NCI-H748 treated with DMSO at 0.1 percent for 48 hours (cell line): Measurements from ENCODE around the gene UCN.
"Not testable (repeated sequence)": the region's sequence is repeated elsewhere in the genome, so short reads cannot be mapped to it uniquely, and the experiment has no call there.

Source experiments
- DNase-seq: peaks from one replicate; lab custom pipeline; 2025; lab: John Stamatoyannopoulos, UW

Gene UCN

DNA sequence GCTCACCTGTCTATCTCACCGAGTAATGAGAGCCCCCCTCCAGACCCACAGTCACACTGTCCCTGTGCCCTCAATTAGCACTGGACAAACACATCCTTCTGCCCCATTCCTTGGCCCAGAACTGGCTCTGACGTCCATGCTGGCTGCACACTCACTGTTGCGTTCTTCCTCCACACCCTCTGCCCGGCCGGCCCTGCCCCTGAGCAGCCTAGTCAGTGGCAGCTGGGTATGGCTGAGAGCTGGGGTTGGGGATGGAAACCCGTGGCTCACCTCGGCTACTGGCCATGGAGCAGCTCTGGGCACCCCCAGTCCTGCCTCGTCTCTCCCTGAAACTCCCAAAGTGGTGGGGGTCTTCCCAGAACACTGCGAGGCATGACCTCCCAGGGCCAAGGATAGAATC lies 6.5 kb upstream of the UCN start:
- DNase-seq = no peak

DNA sequence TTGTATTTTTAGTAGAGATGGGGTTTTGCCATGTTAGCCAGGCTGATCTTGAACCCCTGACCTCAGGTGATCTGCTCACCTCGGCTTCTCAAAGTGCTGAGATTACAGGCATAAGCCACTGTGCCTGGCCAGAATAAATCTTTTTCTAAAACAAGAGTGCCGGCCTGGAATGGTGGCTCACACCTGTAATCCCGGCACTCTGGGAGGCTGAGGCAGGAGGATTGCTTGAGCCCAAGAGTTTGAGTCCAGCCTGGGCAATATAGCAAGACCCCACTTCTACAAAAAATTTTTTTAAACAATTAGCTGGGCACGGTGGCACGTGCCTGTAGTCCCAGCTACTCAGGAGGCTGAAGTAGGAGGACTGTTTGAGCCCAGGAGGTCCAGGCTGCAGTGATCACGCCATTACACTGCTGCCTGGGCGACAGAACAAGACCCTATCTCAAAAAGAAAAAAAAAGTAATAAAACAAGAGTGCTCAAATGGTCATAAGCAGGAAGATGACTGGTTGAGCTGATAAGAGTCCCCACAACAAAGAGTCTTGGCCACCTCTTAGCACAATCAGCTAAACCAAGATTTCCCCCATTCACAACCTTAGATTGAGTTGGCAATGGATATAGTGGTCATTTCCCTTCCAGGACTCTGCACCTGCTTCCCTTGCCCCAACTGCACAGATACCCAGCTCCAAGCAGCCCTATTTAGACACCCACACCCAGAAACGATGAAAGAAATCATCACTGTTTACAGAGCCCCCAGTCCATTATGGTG lies 5.8 kb upstream of the UCN start:
- no peak for DNase-seq

DNA sequence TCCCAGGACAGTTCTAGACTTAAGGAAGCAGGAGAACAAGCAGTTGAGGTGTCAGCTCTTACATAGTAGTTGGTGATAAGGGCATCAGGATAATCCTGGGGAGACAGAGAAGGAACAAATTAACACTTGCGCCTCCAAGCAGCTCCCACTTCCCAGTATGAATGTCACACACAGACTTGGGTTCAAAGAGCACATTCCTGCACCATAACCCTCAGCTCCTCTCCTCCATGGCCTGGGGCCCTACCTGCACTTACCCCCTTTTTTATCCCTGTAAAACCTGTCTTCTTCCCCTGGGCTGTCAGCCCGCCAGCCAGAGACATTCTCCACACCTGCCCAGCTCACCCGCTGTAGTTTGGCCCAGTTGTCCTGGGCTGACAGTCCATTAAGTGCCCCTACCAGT lies 3.9 kb upstream of the UCN start:
- no peak for DNase-seq

DNA sequence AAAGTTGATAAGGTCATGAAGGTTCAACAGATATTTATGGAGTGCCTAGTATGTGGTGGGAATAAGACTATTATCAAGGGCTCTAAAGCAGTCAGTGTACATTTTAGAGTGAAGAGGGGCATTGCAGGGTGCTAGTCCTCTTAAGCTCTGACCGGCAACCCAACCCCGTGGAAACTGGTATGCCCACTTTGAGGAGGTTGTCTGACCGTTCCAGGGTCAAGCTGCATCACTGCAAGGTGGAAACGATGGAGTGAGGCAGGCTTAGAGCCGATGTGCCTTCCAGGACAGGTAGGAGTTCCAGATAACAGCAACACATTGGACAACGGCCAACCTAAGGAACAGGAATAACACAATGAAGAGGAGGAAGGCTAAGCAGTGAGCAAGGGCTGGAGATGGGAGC lies 1.4 kb upstream of the UCN start:
- no peak for DNase-seq

DNA sequence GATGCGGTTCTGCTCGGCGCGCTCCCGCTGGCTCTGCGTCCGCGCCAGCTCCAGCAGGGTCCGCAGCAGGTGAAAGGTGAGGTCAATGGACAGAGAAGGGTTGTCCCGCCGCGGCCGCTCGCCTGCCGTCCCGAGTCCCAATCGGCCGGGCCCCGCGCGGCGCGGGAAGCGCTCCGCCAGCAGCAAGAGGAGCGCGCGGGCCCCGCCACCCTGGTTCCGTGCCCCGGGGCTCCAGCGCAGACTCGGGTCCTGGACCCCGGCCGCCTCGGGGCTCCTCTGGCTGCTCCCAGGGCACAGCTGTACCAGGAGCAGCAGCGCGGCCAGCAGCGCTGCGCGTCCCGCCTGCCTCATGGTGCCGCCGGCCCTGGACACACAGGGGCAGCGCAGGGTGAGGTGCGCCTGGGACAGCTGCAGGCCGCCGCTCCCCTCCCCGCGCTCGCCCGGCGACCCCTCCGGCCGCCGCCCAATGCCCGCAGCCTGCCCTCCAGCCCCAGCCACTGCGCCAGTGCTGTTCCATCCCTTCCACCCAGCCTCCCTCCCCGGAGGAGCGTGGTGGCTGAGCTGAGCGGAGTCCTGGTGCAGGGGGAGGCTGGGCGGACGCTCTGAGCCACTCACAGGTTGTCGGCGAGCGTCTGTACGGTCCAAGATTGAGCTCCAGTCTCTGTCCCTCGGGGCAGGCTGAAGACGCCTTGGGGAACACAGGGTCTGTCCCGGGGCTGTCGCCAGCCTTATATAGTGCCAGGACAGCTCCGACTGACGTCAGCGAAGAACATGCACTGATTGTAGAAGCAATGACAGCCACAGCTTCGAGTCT lies 493 bp downstream of the UCN start:
- peak; percentile 10 for DNase-seq

DNA sequence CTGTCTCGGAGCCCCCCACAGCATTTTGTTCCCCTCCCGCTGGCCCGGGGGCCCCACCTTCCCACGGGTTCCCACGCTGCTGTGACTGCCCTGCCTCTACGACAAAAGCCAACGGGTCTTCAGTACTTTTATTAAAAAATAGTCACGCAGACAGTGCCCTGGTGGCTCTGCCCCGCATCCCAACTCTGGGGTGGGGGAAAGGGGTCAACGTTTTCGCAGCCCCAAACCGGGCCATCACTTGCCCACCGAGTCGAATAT lies 1.0 kb downstream of the UCN start:
- no peak for DNase-seq

DNA sequence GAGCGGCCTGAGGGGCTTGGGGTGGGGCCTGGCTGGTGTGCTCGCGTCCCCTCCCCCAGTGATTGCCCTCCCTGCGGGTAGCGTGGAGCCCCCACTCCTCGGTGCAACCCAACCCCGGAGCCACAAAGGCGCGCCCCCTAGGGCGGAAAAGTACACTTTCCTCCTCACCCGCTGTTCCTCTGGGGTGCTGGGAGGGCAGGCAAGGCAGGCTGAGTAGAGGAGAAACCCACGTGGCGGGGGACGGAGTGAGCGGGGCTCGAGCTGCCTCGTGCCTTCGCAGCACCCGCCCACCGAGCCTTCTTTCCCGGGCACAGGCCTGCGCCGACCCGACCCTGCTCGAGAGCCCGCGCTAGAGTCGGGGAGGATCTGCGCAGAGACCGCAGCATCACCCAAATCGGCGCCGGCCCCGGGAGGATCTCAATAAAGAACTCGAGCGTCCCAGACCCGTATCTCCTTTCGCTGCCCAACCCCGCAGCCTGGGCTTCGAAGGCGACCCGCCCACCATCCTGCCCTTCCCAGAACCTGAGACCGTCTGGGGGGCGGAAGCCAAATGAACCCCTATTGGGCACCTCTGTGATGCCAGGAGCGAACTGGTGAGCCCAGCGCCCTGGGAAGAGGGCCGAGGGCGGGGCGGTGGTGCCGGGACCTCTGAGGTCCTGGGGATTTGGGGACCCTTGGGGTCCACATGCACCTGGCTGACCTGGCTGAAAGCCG lies 1.5 kb downstream of the UCN start:
- no peak for DNase-seq

DNA sequence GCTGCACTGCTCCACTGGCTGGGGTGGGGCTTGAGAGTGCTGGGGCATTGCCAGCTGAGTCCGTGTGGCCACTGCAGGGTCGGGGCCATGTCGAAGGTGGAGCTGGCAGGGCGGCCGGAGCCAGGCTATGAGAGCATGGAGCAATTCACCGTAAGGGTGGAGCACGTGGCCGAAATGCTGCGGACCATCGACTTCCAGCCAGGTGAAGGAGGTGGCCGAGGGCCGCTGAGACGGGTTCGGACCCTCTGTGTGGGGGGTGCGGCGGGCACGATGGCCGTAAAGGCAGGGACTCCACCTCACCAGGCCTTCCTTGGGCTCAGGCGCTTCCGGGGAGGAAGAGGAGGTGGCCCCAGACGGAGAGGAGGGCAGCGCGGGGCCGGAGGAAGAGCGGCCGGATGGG lies 2.1 kb downstream of the UCN start:
- no peak for DNase-seq

DNA sequence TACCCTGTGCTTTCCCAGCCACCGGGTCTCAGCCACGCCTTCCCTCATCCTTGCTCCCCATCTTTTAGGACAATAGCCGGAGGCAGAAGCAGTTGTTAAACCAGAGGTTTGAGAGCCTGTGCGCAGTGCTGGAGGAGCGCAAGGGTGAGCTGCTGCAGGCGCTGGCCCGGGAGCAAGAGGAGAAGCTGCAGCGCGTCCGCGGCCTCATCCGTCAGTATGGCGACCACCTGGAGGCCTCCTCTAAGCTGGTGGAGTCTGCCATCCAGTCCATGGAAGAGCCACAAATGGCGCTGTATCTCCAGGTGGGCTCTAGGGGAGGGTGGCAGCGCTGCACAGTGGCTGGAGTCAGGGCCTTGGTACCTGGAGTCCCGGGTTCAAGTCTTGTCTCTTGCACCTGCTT lies 2.7 kb downstream of the UCN start:
- no peak for DNase-seq

DNA sequence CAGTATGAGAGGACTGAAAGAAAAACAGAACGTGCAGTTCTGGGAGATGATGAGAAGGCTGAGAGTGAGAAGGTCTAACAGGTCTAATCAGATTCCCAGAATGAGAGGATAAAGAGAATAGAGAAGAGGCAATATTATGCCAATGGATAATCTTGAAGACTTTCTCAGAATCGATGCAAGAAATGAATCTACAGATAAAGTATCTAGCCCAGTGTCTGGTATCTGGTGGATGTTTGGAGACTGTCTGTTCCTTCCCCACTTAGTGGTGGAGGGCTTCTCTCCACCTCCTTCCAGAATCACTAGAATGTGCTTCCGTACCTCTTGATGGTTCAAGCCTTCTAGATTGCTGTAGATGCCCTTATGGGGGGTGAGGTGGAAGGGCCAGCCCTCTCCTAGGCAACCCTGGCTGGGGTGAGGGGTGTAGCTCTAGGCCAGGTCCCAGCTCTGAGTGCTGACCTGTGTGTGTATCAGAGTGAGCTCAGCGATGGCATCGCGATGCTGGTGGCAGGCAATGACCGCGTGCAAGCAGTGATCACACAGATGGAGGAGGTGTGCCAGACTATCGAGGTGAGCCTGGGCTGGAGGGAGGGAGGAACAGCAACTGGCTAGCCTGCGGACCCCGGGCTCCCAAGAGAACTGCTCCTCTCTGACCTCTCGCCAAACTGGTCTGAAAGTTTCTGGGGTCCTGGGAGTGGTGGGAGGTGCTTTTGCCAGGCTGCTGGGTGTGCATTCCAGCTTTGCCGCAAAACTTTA lies 3.6 kb downstream of the UCN start:
- no peak for DNase-seq

DNA sequence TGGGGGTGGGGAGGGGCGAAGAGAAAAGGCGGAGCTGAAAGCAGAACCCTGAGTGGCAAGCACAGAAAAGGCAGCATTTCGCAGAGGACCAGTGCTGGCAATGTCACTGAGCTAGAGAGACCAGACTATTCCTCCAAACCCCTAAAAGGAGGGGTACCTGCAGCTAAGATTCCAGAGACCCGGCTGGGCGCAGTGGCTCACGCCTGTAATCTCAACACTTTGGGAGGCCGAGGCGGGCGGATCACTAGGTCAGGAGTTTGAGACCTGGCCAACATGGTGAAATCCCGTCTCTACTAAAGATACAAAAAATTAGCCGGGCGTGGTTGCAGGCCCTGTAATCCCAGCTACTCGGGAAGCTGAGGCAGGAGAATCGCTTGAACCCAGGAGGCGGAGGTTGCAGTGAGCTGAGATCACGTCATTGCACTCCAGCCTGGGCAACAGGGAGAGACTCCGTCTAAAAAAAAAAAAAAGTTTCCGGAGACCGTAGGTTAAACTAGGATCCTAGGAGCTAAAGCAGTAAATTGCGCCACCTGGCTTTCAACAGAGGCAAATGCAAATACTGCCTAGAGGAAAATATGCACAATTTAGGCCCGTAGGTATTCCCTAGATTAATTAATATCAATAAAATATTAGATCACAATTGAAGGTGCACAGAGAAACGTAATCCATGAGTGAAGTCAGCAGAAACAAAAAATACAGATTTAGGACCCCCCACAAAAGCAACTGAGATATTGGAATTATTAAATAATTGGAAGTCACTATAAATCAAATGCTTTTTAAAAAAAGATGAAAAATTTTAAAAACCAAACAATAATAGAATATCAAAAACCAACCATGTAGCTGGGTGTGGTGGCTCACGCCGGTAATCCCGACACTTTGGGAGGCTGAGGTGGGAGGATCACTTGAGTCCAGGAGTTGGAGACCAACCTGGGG lies 4.9 kb downstream of the UCN start:
- peak; percentile 58 for DNase-seq

DNA sequence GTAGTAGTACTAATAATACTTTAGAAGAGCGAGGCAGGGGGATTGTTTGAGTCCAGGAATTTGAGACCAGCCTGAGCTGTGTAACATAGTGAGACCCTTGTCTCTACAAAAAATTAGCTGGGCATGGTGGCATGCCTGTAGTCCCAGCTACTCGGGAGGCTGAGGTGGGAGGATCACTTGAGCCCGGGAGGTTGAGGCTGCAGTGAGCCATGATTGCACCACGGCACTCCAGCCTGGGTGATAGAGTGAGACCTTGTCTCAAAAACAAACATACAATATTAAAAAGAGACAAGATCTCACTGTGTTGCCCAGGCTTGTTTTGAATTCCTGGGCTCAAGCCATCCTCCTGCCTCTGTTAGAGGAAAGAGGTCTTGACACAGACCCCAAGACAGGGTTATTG lies 7.6 kb downstream of the UCN start:
- not testable (repeated sequence) for DNase-seq

DNA sequence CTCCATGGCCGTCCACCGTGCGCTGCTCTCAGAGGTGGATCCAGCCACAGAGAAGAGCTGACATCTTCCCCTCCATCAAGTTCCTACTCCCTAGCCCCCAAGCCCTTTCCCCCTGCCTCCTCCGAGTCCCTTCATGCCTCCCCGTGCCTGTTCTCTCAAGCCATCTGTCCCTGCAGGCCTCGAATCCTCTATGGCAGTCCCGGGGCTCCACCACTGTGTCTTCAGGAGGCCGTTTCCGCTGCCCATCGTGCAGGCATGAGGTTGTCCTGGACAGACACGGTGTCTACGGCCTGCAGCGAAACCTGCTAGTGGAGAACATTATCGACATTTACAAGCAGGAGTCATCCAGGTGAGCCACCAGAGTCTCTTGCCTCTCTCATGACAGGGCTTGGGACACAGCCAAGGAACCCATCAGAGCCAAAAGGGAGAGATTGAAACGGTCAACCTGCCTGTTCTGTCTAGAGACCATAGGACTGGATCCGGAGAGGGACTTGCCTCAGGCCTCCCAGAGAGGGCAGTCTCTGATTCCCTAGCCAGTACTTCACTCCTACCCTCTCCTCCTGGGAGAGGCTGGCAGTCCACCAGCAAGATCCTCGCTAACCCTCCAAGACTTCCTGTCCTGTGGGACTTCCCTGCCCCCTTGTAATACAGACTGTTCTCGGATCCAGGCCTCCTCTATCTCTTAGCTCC lies 9.7 kb downstream of the UCN start:
- no peak for DNase-seq

DNA sequence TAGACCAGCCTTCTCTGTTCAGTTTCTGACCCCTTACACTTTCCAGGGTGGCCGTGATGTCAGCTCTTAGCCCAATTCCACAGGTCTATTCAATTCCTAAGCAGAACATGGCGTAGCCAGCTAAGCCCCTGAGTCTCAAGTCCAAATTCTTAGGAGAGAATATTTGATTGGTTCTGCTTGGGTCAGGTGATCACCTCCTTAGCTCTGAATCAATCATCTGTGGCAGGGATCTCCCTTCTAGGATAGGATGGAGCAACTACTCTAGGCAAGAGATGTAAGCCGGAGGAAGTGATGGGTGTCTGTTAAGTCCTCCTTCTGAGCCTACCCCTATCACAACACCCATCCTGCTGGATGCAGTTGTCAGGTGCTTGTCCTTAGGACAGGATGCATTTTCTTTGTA lies 11.1 kb downstream of the UCN start:
- no peak for DNase-seq

DNA sequence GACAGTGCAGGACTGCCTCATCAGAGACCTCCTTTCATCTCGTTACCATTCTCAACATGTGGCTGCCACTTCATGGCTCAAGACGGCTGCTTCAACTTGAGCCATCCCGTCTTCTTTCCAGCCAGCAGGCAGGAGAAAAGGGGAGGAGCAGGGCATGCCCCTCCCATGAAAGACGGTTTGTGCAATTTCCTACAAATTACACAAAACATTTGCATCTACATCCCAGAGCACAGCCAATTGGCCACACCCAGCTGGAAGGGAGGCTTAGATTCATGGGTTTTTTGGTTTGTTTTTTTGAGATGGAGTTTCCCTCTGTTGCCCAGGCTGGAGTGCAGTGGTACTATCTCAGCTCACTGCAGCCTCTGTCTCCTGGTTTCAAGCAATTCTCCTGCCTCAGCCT lies 11.8 kb downstream of the UCN start:
- DNase-seq = no peak

DNA sequence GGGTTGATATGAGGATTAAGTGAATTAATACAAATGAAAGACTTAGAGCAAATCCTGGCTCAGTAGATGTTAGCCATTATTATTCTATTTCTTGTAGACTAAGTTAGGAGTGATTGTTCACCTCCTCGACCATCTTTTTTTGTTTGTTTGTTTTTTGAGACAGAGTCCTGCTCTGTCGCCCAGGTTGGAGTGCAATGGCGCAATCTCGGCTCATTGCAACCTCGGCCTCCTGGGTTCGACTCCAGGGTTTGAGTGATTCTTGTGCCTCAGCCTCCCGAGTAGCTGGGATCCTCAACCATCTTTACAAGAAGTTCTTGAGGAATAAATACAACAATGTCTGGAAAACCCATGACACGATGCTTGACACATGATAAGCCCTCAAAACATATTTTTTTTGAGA lies 13.3 kb downstream of the UCN start:
- no peak for DNase-seq

DNA sequence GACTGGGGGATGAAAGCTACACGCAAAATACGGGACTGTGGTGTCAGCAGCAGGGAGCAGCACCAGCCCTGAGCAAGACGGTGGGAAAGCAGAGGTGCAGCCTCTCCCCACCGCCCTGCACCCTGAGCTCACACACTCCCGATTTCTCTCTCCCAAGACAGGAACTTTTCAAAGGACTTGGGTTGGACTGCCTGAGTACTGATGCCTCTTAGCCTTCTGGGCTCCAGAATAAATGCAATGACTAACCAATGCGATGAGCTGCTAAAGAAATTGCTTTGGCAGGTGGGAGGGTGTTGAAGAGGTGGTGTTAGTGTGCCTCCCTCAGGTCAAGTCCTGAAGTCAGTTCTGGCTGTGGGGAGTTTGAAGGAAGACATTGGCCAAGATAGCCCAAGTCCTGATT lies 16.4 kb downstream of the UCN start:
- DNase-seq = no peak

DNA sequence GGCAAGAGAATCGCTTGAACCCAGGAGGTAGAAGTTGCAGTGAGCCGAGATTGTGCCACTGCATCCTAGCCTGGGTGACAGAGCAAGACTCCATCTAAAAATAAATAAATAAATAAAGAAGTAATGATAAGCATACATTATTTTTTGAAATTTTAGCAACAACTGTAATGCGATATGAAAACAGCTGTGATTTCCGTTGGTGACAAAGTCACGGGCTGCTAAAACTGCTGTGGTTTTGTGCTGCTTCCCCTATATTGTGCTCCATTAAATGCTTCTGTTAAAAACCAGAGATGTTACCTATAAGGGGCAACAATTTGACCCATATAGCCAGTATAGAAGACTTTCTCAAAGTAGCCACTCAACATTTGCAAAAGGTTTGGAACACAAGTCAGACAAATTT lies 17.7 kb downstream of the UCN start:
- DNase-seq = no peak

DNA sequence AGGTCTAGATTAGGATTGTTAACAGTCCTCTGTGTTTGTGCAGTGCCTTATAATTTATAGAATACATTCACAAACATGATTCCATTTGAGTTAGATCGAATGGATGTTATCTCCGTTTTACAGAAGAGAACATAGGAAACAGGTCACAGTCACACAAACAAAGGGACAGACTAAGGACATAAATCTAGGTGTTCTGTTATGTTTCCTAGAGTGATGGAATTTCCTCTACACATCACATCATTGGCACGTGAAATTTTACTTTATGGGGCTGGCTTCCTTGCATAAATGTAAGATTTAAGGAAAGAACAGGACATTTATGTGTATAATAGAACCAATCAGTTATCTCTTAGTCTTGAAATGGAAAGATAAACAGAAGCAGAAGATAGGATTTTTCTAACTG lies 19.6 kb downstream of the UCN start:
- no peak for DNase-seq

DNA sequence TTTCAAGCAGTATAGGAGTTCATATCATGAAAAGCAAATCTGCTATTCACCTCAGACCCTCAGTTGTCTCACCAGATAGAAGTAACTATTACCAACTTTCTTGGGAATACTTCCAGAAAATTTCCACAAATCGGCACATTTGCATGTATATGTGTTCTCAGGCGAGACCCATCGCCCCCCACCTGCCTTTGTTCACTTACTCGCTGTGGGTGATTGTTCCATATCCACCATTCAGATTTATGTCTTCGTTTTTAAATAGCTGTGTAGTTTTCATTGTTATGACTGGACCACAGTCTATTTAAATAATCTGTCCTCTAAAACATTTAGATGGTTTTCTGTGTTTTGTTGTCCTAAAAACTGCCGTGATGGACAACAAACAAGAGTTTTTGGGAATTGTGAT lies 22.8 kb downstream of the UCN start:
- DNase-seq = no peak

DNA sequence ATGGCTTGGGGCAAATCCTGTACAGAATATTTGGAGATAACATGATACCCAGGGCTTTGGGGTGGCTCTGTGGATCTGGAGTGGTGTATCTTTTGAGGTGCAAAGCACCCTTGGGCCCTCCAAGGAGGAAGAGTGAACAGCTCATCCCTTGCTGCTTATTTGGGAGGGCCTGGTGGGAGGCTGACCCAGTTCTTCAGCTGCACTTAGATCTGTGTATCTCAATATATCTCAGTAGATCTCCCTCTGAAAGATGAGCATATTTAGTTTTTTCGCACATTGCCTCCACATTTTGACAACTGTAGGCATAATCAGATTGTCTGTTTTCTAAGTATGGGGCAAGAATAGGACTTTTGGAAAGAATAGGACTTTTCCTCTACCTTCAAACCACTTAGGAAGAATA lies 23.2 kb downstream of the UCN start:
- no peak for DNase-seq
